Endodermal cell (in vitro differentiated cells): ENCODE data around the gene AFTPH. TPM values are rescaled to one million over a fixed set of nuclear protein-coding genes. Genes with fewer than 3 reads are reported as not detected.
A peak's percentile ranks its signal among the peaks of the same experiment; 100 is the strongest.

Experiments used
- DNase-seq: peaks from one replicate; pipeline ENCODE4 v3.0.0-alpha.2; 2017
- H3K27ac ChIP-seq: 2 replicates; pipeline ENCODE4 v1.5.1; 2013; ENCODE audit warnings: mild to moderate bottlenecking, low read depth, low read length, moderate library complexity
- H3K27me3 ChIP-seq: 2 replicates; pipeline ENCODE4 v1.6.1; 2013; ENCODE audit warnings: mild to moderate bottlenecking, low read length, moderate library complexity; ENCODE audit not compliant: insufficient read depth, control insufficient read depth, poor library complexity, severe bottlenecking
- H3K36me3 ChIP-seq: 2 replicates; pipeline ENCODE4 v1.7.0; 2013; ENCODE audit warnings: mild to moderate bottlenecking, low read length, moderate library complexity; ENCODE audit not compliant: control insufficient read depth, insufficient read depth
- H3K4me1 ChIP-seq: one replicate; pipeline ENCODE4 v1.7.0; 2013; ENCODE audit warnings: low read length; ENCODE audit not compliant: control insufficient read depth, insufficient read depth
- H3K4me3 ChIP-seq: 2 replicates; pipeline ENCODE4 v1.5.1; 2013; ENCODE audit warnings: mild to moderate bottlenecking, low read length, moderate library complexity
- H3K9ac ChIP-seq: 2 replicates; pipeline ENCODE4 v1.6.1; 2013; ENCODE audit warnings: mild to moderate bottlenecking, low read length, moderate library complexity; ENCODE audit not compliant: poor library complexity, severe bottlenecking; ENCODE audit errors: extremely low read depth
- H3K9me3 ChIP-seq: 2 replicates; pipeline ENCODE4 v1.6.1; 2013; ENCODE audit warnings: mild to moderate bottlenecking, low read length, moderate library complexity; ENCODE audit not compliant: control insufficient read depth
- H3K27ac Mint-ChIP-seq: 2 replicates; pipeline ENCODE4 v1.8.0; 2020; ENCODE audit warnings: mixed read lengths
- H3K27me3 Mint-ChIP-seq: 2 replicates; pipeline ENCODE4 v1.8.0; 2021; ENCODE audit warnings: mild to moderate bottlenecking, mixed read lengths; ENCODE audit not compliant: insufficient read depth
- H3K36me3 Mint-ChIP-seq: 2 replicates; pipeline ENCODE4 v1.8.0; 2020; ENCODE audit warnings: low read depth, mixed read lengths
- H3K4me1 Mint-ChIP-seq: 2 replicates; pipeline ENCODE4 v1.8.0; 2020; ENCODE audit warnings: mixed read lengths
- H3K4me3 Mint-ChIP-seq: 2 replicates; pipeline ENCODE4 v1.8.0; 2020; ENCODE audit warnings: mild to moderate bottlenecking, moderate library complexity, mixed read lengths
- H3K9me3 Mint-ChIP-seq: 2 replicates; pipeline ENCODE4 v1.8.0; 2020; ENCODE audit warnings: mild to moderate bottlenecking, mixed read lengths
- CTCF ChIP-seq: fragments of 200-600 bp; sonication (generic); conservative IDR thresholded peaks from 2 replicates; pipeline ENCODE4 v1.5.0; 2021; ENCODE audit warnings: antibody characterized with exemption, mild to moderate bottlenecking
- WGBS, 2 experiments: methylation state at CpG; one replicate each; pipeline versions ENCODE4 v1.1.5 to v1.1.7; 2013; ENCODE audit warnings: missing lambda C conversion rate in 2 of 2, mixed read lengths in 1 of 2; ENCODE audit not compliant: insufficient coverage in 1 of 2, insufficient read length in 1 of 2; 5-methylcytosine and 5-hydroxymethylcytosine counted together
- total RNA-seq, 2 donors: library from RNA; stranded (reverse); fragmentation: NEBNext Ultra II Directional in 1 of 2; extraction: Animal tissue kit (Norgen Biotek cat#: 25700) in 1 of 2; gene quantifications; 2 replicates in 1 of 2; 3 replicates in 1 of 2; pipeline ENCODE4 v1.2.1, GENCODE V29; 2021

The AFTPH gene
- total RNA-seq, 2 donors from 2014 or later: 13.7 to 21.5 TPM

GRCh38 chr2:64501946-64502345 lies 22.2 kb upstream of the AFTPH start:
- Mint-ChIP-seq H3K36me3 (no peaks in the 10 kb centered on the region), H3K27me3 (no peaks in the 10 kb centered on the region), H3K4me3 (no peak overlapping the region), H3K4me1 (peaks cover 18% of the 10 kb centered on the region), H3K9me3 (peaks cover 2% of the 10 kb centered on the region), H3K27ac (no peak overlapping the region)
- no peaks in the 10 kb centered on the region for H3K27me3 ChIP-seq
- TF ChIP-seq CTCF: no peak
- no peak overlapping the region for H3K4me3 ChIP-seq
- no peak overlapping the region for H3K9ac ChIP-seq
- H3K9me3 ChIP-seq: no peaks in the 10 kb centered on the region
- WGBS, 2 experiments: 95% methylated on average over 1 of the region's 1 CpG; no CpG with 5 or more reads in 1 of the 2 experiments
- H3K27ac ChIP-seq: no peak overlapping the region
- H3K4me1 ChIP-seq: no peaks in the 10 kb centered on the region
- H3K36me3 ChIP-seq: no peaks in the 10 kb centered on the region
- DNase-seq: peak; percentile 13

DNA sequence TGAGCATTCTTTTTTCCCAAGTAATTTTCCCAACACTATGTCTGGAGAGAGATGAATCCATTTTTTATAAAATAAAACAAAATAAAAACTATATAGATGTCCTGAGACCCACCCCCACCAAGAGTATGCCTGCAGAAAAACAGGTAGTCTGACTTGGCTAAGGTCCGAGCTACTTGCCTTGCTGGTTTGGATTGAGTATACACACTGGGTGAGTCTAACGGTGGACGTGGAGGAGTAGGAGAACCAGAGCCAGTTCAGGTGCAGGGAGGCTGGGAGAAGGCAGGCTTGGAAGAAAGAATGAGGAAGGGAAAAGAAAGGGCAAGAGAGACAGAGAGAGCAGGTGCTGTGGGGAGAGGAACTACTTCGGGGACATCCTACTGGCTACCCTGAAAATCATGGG lies 21.3 kb upstream of the AFTPH start:
- Histone ChIP-seq H3K36me3 (no peaks in the 10 kb centered on the region), H3K9me3 (no peaks in the 10 kb centered on the region), H3K4me3 (no peak overlapping the region), H3K9ac (no peak overlapping the region), H3K4me1 (no peaks in the 10 kb centered on the region), H3K27me3 (no peaks in the 10 kb centered on the region), H3K27ac (no peak overlapping the region)
- 89 to 100% methylated on average over 4 of the region's 4 CpGs for WGBS, 2 experiments
- Mint-ChIP-seq H3K27ac (no peak overlapping the region), H3K36me3 (no peaks in the 10 kb centered on the region), H3K4me3 (no peak overlapping the region), H3K4me1 (peaks cover 19% of the 10 kb centered on the region), H3K9me3 (peaks cover 2% of the 10 kb centered on the region), H3K27me3 (no peaks in the 10 kb centered on the region)
- DNase-seq: peak; percentile 19
- TF ChIP-seq CTCF: no peak

GRCh38 chr2:64504774-64505720 lies 19.1 kb upstream of the AFTPH start:
- DNase-seq: peak; percentile 37

More at GRCh38 chr2:64504774-64505720, 19.1 kb upstream of the AFTPH start:
- peaks cover 8% of the 10 kb centered on the region for H3K4me1 Mint-ChIP-seq
- H3K4me3 Mint-ChIP-seq: no peak overlapping the region
- Histone ChIP-seq H3K9me3 (no peaks in the 10 kb centered on the region), H3K27me3 (no peaks in the 10 kb centered on the region), H3K27ac (no peak overlapping the region), H3K4me1 (no peaks in the 10 kb centered on the region), H3K4me3 (no peak overlapping the region), H3K9ac (no peak overlapping the region), H3K36me3 (no peaks in the 10 kb centered on the region)
- peaks cover 3% of the 10 kb centered on the region for H3K27me3 Mint-ChIP-seq
- no peak overlapping the region for H3K27ac Mint-ChIP-seq
- H3K36me3 Mint-ChIP-seq: no peaks in the 10 kb centered on the region
- H3K9me3 Mint-ChIP-seq: peaks cover 2% of the 10 kb centered on the region
- TF ChIP-seq CTCF: no peak
- 88 to 91% methylated on average over 13 to 16 of the region's 16 CpGs for WGBS, 2 experiments
